Fibroblast of mammary gland (primary cell): ENCODE results near the gene TBXAS1.

Experiments used
- DNase-seq: peaks from one replicate; pipeline ENCODE4 v3.0.0-alpha.2; 2010; ENCODE audit warnings: low read depth
- H3K4me3 ChIP-seq: 2 replicates; pipeline ENCODE4 v1.5.1; 2011; ENCODE audit warnings: low read depth, mild to moderate bottlenecking, low read length, moderate library complexity; ENCODE audit not compliant: control insufficient read depth
- TF ChIP-seq, protein P1 (sequence below): conservative IDR thresholded peaks from 2 replicates; pipeline ENCODE4 v1.5.1; 2011; ENCODE audit warnings: low read depth, low read length, inconsistent platforms; ENCODE audit not compliant: control insufficient read depth, insufficient read depth

The TBXAS1 gene

DNA sequence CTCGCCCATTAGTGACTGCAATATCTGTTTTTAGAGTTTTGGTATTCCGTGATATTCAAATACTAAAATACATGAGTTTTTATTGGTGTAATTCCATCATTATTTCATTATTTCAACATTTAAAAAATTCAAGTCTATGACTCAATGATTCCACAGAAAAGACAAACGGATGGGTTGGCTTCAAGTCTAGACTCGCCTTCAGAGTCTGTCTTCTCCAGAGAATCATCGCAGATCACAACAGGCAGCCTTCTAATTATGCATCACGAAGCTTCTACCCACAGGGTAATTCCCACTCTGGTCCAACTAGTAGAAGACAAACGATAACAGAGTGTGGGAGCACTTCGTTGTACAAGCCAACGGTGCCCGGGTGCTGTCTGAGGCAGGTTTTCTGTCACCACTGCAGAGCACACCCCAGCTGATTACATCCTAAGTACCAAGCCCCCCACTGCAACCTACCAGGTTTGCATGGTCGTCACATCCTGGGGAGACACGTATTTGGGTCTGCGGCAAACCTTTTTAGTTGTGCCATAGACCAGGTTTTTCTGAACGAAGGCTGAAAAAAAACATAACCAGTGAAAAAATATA is 204.8 kb downstream of the TBXAS1 start:
- H3K4me3 ChIP-seq: no peak overlapping the region
- peak; percentile 43 for DNase-seq
- TF ChIP-seq, protein P1, sequence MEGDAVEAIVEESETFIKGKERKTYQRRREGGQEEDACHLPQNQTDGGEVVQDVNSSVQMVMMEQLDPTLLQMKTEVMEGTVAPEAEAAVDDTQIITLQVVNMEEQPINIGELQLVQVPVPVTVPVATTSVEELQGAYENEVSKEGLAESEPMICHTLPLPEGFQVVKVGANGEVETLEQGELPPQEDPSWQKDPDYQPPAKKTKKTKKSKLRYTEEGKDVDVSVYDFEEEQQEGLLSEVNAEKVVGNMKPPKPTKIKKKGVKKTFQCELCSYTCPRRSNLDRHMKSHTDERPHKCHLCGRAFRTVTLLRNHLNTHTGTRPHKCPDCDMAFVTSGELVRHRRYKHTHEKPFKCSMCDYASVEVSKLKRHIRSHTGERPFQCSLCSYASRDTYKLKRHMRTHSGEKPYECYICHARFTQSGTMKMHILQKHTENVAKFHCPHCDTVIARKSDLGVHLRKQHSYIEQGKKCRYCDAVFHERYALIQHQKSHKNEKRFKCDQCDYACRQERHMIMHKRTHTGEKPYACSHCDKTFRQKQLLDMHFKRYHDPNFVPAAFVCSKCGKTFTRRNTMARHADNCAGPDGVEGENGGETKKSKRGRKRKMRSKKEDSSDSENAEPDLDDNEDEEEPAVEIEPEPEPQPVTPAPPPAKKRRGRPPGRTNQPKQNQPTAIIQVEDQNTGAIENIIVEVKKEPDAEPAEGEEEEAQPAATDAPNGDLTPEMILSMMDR: no peak

DNA sequence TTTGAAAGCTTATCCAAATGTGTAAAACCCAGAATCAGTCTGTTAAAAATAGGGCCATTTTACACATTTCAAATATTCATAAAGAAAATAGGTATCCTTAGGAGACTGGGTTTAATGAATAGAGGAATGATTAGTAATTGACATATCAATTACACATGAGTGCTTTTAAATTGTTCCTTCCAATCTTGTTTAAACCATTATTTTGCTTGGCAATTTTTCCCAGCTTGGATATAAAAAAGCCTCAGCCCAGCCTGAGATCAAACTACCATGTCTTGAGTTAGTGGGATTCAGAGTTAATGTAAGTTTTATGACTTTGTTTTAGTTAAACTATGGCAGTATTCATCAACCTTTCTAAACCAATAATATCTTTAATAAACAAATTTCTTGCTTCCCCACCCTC is 205.4 kb downstream of the TBXAS1 start:
- TF ChIP-seq, protein P1: no peak
- H3K4me3 ChIP-seq: no peak overlapping the region
- no peak for DNase-seq

DNA sequence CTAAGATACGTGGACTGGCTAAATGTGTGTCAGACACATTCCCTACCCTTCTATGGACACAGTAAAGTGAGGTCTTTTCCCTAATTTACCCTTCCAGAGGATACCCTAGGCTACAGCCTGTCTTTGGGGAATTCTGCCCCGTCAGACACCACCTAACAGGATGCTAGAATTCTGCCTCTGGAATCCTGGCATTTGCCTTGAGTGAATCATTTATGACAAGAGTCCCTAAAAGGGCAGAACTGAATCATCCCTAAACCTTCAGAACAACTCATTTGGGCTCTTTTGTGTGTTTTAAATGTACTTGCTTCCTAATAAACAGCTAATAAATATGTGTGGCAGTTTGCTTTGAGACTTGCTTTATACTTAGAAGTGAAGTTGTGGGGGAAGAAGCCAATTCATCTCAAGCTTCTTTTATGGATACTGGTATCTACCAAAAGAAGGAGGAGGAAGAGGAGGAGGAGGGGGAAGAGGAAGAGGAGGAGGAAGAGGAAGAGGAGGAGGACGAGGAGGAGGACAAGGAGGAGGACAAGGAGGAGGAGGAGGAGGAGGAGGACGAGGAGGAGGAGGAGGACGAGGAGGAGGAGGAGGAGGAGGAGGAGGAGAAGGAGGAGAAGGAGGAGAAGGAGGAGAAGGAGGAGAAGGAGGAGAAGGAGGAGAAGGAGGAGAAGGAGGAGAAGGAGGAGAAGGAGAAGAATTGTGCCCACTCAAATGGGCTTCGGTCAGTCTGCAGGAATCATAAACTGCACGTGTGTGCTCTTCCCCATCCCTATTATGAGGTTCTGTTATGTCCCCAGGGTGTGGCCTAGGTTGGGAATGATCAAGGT is 206.5 kb downstream of the TBXAS1 start:
- no peak overlapping the region for H3K4me3 ChIP-seq
- peak; percentile 87 for DNase-seq
- TF ChIP-seq, protein P1: no peak

DNA sequence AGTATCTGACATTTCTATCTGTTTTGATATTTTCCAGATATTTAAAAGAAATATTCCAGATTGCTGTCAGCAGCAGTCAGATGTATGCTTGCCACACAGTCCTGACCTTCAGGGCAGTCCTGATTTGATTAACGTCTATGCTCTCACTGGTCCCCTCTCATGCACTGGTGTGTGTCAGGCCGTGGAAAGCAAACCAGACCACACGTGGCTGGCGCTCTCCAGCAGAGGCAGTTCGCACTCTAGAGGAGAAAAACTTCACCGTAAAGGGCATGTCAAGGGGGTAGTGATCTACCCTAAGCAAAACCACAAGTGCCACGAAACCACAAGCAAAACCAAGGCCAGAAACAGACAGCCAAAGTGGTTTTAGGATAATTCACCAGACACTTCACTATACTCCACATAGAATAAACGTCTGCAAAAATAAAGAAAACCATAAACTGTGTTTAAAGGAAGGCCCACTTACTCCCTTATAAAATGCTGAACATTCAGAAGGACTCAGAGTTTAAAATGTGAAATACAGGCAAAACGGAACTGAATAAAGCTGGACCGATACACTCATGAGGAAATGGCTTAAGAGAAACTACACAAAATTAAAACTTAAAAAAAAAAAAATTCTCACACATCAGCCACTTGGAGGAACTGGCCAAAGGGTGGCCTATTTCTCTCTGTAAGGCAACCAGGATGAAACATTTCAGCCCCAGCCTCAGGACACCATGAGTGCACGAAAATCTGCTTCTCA is 207.3 kb downstream of the TBXAS1 start:
- TF ChIP-seq, protein P1: no peak
- peak; percentile 23 for DNase-seq
- no peak overlapping the region for H3K4me3 ChIP-seq

DNA sequence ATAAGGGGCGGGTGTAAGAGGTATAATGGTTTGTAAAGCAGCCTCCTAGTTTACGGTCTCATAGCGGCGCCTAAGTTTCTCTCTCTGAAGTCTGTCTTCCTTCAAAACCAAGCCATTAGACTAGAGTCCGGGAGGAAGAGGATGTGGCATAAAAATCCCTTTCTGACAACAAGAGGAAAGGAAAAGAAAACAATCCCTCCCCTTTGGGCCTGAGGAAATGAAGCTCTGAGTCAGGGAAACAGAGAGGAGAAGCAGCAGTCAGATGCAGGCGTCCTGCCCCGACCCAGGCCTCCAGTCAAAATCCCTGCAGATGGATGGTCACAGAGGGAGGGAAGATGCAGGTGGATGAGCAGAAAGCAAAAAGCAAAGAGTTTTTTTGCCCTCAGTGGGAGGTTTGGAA is 210.0 kb downstream of the TBXAS1 start:
- no peak overlapping the region for H3K4me3 ChIP-seq
- DNase-seq: no peak
- TF ChIP-seq, protein P1: no peak

DNA sequence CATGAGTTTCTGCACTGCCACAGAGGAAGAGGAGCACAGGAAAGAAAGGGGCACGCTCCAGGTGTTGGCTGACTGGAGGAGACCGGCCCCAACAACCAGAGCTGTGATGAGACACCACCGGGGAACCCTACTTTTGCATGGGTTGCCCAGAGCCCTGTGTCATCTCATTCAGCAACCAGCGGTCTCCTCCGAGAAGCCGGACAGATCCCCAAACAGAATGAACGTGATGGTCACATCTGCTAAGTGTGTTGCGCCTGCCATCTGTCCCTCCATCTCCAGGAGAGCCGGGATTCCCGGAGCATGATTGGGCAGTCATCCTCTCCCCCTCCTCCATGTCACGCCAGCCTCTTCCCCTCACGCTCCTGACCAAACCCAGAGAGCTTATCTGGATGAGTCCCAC is 210.8 kb downstream of the TBXAS1 start:
- DNase-seq: no peak
- H3K4me3 ChIP-seq: no peak overlapping the region
- TF ChIP-seq, protein P1: no peak
